ENCODE results near the gene CBS. TPM values are rescaled to one million over a fixed set of nuclear protein-coding genes. Genes with fewer than 3 reads are reported as not detected.

Gene CBS
- total and polyA plus RNA-seq, 3 donors from 2014 or later = 5.4 to 37.2 (median 8.0) TPM

- peaks cover 12% of the 10 kb centered on the region for H3K4me1 ChIP-seq
- 87 to 94% methylated on average over 19 to 28 of the region's 28 CpGs for WGBS, 2 donors
- H3K27ac ChIP-seq = no peak overlapping the region
- no peaks in the 10 kb centered on the region for H3K27me3 ChIP-seq
- H3K9me3 ChIP-seq = no peaks in the 10 kb centered on the region
- no peaks in the 10 kb centered on the region for H3K36me3 ChIP-seq (ENCODE audit: low read depth, missing control alignments)
- intact Hi-C loops (cut with DNase I; ENCODE audit: low total_unique reads) = no loop called here
- DNase-seq = no peak
- no peak overlapping the region for H3K4me3 ChIP-seq
- TF ChIP-seq, protein P1, sequence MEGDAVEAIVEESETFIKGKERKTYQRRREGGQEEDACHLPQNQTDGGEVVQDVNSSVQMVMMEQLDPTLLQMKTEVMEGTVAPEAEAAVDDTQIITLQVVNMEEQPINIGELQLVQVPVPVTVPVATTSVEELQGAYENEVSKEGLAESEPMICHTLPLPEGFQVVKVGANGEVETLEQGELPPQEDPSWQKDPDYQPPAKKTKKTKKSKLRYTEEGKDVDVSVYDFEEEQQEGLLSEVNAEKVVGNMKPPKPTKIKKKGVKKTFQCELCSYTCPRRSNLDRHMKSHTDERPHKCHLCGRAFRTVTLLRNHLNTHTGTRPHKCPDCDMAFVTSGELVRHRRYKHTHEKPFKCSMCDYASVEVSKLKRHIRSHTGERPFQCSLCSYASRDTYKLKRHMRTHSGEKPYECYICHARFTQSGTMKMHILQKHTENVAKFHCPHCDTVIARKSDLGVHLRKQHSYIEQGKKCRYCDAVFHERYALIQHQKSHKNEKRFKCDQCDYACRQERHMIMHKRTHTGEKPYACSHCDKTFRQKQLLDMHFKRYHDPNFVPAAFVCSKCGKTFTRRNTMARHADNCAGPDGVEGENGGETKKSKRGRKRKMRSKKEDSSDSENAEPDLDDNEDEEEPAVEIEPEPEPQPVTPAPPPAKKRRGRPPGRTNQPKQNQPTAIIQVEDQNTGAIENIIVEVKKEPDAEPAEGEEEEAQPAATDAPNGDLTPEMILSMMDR (IDR thresholded peaks at IDR 0.05) = no peak
- no peak for TF ChIP-seq POLR2A (IDR thresholded peaks at IDR 0.05)
These were observed 53.7 kb downstream of the CBS start for GRCh38 chr21:43021756-43022600.

DNA sequence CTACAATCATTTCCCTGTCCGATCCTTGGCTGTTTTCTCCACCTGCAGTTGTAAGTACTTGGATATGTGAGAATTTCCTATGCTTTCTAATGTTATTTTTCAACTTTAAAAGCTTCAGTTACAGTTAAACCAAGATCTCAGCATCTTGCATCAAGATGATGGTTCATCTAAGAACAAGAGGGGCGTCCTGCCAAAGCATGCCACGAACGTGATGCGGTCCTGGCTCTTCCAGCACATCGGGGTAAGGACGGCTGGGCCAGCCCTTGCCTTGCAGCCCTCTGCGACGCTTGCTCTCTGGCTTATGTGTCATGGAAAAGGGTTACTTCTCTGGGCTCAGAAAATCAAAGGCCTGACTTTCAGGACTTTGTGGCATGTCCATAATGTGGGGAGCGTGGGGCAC is 54.4 kb downstream of the CBS start:
- H3K27ac ChIP-seq = no peak overlapping the region
- no peak for DNase-seq
- TF ChIP-seq, protein P1 (IDR thresholded peaks at IDR 0.05) = no peak
- no peak for TF ChIP-seq POLR2A (IDR thresholded peaks at IDR 0.05)
- intact Hi-C loops (cut with DNase I; ENCODE audit: low total_unique reads) = no loop called here
- no peak overlapping the region for H3K4me3 ChIP-seq
- H3K27me3 ChIP-seq = no peaks in the 10 kb centered on the region
- WGBS, 2 donors = 92 to 94% methylated on average over 9 to 10 of the region's 10 CpGs
- no peaks in the 10 kb centered on the region for H3K9me3 ChIP-seq
- H3K36me3 ChIP-seq (ENCODE audit: low read depth, missing control alignments) = no peaks in the 10 kb centered on the region
- H3K4me1 ChIP-seq = peaks cover 12% of the 10 kb centered on the region

GRCh38 chr21:43020771-43021170 is 54.9 kb downstream of the CBS start:
- no peaks in the 10 kb centered on the region for H3K9me3 ChIP-seq
- TF ChIP-seq, protein P1 (IDR thresholded peaks at IDR 0.05) = no peak
- no peak for TF ChIP-seq POLR2A (IDR thresholded peaks at IDR 0.05)

DNA sequence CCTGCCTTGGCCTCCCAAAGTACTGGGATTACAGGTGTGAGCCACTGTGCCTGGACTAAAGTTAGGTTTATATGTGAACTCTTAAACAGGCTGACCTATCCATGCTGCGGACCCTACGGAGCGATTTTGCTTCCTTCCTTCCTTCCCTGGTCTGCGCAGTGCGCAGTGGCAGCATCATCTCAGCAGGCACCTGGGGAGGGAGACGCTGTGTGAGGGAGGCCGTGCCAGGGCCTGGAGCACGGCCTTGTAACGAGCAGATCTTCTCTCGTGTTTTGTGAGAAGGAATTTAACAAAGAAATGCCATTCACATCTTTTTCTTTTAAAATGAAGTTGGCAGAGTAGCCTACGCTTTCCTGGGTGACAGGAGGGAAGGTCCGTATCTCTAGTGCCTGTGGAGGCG is 55.5 kb downstream of the CBS start:
- intact Hi-C loops (cut with DNase I; ENCODE audit: low total_unique reads) = no loop called here
- H3K4me1 ChIP-seq = peaks cover 5% of the 10 kb centered on the region
- WGBS, 2 donors = 82 to 89% methylated on average over 13 of the region's 13 CpGs

More at GRCh38 chr21:43020771-43021170, 54.9 kb downstream of the CBS start:
- H3K4me3 ChIP-seq = no peak overlapping the region
- WGBS, 2 donors = 81 to 91% methylated on average over 5 to 6 of the region's 6 CpGs
- no peak for DNase-seq
- intact Hi-C loops (cut with DNase I; ENCODE audit: low total_unique reads) = no loop called here
- H3K4me1 ChIP-seq = peaks cover 11% of the 10 kb centered on the region
- H3K36me3 ChIP-seq (ENCODE audit: low read depth, missing control alignments) = no peaks in the 10 kb centered on the region
- H3K27me3 ChIP-seq = no peaks in the 10 kb centered on the region
- no peak overlapping the region for H3K27ac ChIP-seq

More for the DNA sequence above, 55.5 kb downstream of the CBS start:
- no peak overlapping the region for H3K27ac ChIP-seq
- no peaks in the 10 kb centered on the region for H3K27me3 ChIP-seq
- TF ChIP-seq, protein P1 (IDR thresholded peaks at IDR 0.05) = no peak
- no peak for TF ChIP-seq POLR2A (IDR thresholded peaks at IDR 0.05)
- no peaks in the 10 kb centered on the region for H3K36me3 ChIP-seq (ENCODE audit: low read depth, missing control alignments)
- H3K4me3 ChIP-seq = no peak overlapping the region
- DNase-seq = no peak
- no peaks in the 10 kb centered on the region for H3K9me3 ChIP-seq

All from testis (tissue), 3 donors.